Measurements from ENCODE around the gene GDF10.

Gene GDF10

DNA sequence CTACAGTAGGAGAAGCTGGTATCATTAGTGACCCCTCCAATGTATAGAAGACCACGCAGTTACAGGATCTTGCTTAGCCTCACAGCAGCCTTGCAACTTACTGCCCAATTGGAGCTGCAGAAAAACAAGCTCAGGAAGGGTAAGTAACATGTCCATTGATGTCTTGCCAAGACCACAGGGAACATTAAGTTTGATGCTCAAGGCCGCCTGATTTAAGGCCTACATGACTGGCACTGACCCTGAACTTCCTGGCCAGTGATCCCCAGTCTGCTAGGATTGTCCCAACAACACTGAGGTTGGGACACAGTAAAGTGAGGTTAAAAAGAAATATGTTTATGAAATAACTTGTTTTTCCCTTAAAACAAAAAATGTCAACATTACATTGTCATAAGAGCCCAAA lies 15.4 kb downstream of the GDF10 start:
- no peak for TF ChIP-seq CTCF (IDR thresholded peaks at IDR 0.05; ENCODE audit: low read depth, low read length, missing control alignments)
- DNase-seq (ENCODE audit: extremely low read depth, low read depth) = no peak
- no peak overlapping the region for H3K4me3 ChIP-seq (replicated peaks; ENCODE audit: low read depth, low read length)

- H3K4me3 ChIP-seq (replicated peaks; ENCODE audit: low read depth, low read length) = no peak overlapping the region
- no peak for DNase-seq (ENCODE audit: extremely low read depth, low read depth)
- no peak for TF ChIP-seq CTCF (IDR thresholded peaks at IDR 0.05; ENCODE audit: low read depth, low read length, missing control alignments)
Measured at GRCh38 chr10:47316131-47316530, 16.1 kb downstream of the GDF10 start.

DNA sequence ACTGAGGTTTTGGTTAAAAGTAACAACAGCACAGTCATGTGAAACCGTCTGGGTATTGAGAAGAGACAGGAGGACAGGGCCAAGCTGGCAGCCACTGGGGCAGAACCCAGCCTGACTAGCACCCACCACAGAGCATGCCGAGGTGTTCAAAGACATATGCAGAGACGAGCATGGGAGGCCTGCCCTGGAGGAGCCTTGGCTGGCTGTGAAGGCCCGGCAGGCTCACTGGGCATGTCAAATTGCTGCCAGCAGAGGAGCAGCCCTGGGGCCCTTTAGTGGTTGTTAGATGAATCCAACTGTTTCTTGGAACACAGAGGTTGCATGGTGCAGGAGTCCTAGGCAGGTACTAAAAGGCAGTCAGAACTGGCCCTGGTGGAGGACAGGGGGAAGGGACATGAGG lies 17.3 kb downstream of the GDF10 start:
- no peak for DNase-seq (ENCODE audit: extremely low read depth, low read depth)
- no peak for TF ChIP-seq CTCF (IDR thresholded peaks at IDR 0.05; ENCODE audit: low read depth, low read length, missing control alignments)
- no peak overlapping the region for H3K4me3 ChIP-seq (replicated peaks; ENCODE audit: low read depth, low read length)

GRCh38 chr10:47318706-47319105 lies 18.7 kb downstream of the GDF10 start:
- DNase-seq (ENCODE audit: extremely low read depth, low read depth) = no peak
- TF ChIP-seq CTCF (IDR thresholded peaks at IDR 0.05; ENCODE audit: low read depth, low read length, missing control alignments) = no peak
- H3K4me3 ChIP-seq (replicated peaks; ENCODE audit: low read depth, low read length) = no peak overlapping the region

DNA sequence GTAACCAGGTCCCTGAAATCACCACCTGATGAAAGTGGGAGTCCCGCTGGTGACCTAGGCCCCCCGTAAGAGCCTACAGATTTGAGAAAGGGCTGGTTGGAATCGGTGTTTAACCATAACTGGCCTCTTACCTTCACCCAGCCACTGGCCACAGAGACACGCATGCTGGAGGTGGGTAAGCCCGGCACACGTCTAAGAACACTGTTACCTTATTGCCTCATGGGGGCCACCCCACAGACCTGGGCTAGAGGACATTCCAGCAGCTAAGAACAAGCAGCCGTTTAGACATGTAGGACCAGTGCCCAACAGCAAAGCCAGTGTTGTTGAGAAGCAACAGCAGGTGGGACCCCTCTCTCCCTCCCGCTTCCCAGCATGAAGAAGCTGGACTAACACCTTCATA lies 19.8 kb downstream of the GDF10 start:
- no peak for TF ChIP-seq CTCF (IDR thresholded peaks at IDR 0.05; ENCODE audit: low read depth, low read length, missing control alignments)
- DNase-seq (ENCODE audit: extremely low read depth, low read depth) = no peak
- no peak overlapping the region for H3K4me3 ChIP-seq (replicated peaks; ENCODE audit: low read depth, low read length)

DNA sequence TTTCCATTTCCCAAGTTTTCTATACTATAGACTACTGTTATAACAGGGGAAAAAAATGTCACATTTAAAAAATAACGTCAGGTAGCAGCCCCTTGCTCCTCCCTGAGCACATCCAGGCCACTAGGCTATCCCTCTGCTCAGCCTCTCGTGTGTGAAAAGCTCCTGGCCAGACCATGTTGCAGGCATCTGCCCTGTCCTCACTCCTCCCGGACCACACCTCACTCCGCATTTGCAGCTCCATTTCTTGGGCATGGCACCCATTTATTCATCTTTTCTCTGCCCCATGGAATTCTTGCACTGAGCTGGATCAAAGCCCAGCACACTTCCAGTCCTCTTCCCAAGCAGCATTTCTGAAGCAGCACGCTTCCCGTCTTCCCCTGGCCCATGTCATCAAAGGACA lies 20.8 kb downstream of the GDF10 start:
- no peak for TF ChIP-seq CTCF (IDR thresholded peaks at IDR 0.05; ENCODE audit: low read depth, low read length, missing control alignments)
- no peak for DNase-seq (ENCODE audit: extremely low read depth, low read depth)
- no peak overlapping the region for H3K4me3 ChIP-seq (replicated peaks; ENCODE audit: low read depth, low read length)

- DNase-seq (ENCODE audit: extremely low read depth, low read depth) = no peak
- TF ChIP-seq CTCF (IDR thresholded peaks at IDR 0.05; ENCODE audit: low read depth, low read length, missing control alignments) = no peak
Measured at GRCh38 chr10:47321521-47322195, 21.7 kb downstream of the GDF10 start.

More at GRCh38 chr10:47321521-47322195, 21.7 kb downstream of the GDF10 start:
- H3K4me3 ChIP-seq (replicated peaks; ENCODE audit: low read depth, low read length) = no peak overlapping the region
